GM12878 (cell line): Measurements from ENCODE around the gene ABCG1.

Experiments used
- CREM ChIP-seq: IDR thresholded peaks from 2 replicates; pipeline ENCODE4 v1.6.1; 2014; ENCODE audit warnings: antibody characterized with exemption, low read depth
- EGR1 ChIP-seq, 2 experiments: IDR thresholded peaks; 1 replicate in 1 of 2; 2 replicates in 1 of 2; pipeline ENCODE4 v1.6.1; 2011 to 2012; ENCODE audit warnings: low read depth in 2 of 2, low read length in 2 of 2, borderline replicate concordance in 1 of 2, mild to moderate bottlenecking in 1 of 2, moderate library complexity in 1 of 2
- EP300 ChIP-seq, 2 experiments: fragments of 150-350 bp in 1 of 2; IDR thresholded peaks; 2 replicates each; pipeline ENCODE4 v1.6.1; 2011 to 2012; ENCODE audit warnings: low read depth in 2 of 2, low read length in 2 of 2, borderline replicate concordance in 1 of 2, improper control_type of control experiment in 1 of 2, inconsistent platforms in 1 of 2; ENCODE audit not compliant: control insufficient read depth in 1 of 2
- SMC3 ChIP-seq: IDR thresholded peaks from 2 replicates; pipeline ENCODE4 v1.6.1; 2011; ENCODE audit warnings: low read length, improper control_type of control experiment, borderline replicate concordance
- TF ChIP-seq, protein P1 (sequence below): fragments of 450-650 bp; formaldehyde crosslinking; IDR thresholded peaks from 2 replicates; pipeline ENCODE4 v1.4.0; 2022; ENCODE audit warnings: mild to moderate bottlenecking, moderate library complexity
- TF ChIP-seq, protein P2 (sequence below): fragments of 150-350 bp; IDR thresholded peaks from 2 replicates; pipeline ENCODE4 v1.6.1; 2016; ENCODE audit warnings: low read depth, low read length
- TF ChIP-seq, protein P3 (sequence below), 3 experiments: IDR thresholded peaks in 2 of 3; conservative IDR thresholded peaks in 1 of 3; 2 replicates each; pipeline ENCODE4 v1.5.1; 2011; ENCODE audit warnings: low read depth in 3 of 3, low read length in 3 of 3, mild to moderate bottlenecking in 3 of 3, control low read depth in 2 of 3, moderate library complexity in 2 of 3, inconsistent platforms in 1 of 3, mixed read lengths in 1 of 3; ENCODE audit not compliant: control insufficient read depth in 2 of 3, insufficient read depth in 1 of 3; ENCODE audit errors: extremely low read depth in 1 of 3

GRCh38 chr21:42298657-42299056, 79.7 kb downstream of the ABCG1 start:
- TF ChIP-seq, protein P1, sequence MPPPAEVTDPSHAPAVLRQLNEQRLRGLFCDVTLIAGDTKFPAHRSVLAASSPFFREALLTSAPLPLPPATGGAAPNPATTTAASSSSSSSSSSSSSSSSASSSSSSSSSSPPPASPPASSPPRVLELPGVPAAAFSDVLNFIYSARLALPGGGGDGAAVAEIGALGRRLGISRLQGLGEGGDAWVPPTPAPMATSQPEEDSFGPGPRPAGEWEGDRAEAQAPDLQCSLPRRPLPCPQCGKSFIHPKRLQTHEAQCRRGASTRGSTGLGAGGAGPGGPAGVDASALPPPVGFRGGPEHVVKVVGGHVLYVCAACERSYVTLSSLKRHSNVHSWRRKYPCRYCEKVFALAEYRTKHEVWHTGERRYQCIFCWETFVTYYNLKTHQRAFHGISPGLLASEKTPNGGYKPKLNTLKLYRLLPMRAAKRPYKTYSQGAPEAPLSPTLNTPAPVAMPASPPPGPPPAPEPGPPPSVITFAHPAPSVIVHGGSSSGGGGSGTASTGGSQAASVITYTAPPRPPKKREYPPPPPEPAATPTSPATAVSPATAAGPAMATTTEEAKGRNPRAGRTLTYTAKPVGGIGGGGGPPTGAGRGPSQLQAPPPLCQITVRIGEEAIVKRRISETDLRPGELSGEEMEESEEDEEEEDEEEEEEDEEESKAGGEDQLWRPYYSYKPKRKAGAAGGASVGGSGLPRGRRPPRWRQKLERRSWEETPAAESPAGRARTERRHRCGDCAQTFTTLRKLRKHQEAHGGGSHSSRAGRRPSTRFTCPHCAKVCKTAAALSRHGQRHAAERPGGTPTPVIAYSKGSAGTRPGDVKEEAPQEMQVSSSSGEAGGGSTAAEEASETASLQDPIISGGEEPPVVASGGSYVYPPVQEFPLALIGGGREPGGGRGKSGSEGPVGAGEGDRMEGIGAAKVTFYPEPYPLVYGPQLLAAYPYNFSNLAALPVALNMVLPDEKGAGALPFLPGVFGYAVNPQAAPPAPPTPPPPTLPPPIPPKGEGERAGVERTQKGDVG = no peak
- TF ChIP-seq, protein P2, sequence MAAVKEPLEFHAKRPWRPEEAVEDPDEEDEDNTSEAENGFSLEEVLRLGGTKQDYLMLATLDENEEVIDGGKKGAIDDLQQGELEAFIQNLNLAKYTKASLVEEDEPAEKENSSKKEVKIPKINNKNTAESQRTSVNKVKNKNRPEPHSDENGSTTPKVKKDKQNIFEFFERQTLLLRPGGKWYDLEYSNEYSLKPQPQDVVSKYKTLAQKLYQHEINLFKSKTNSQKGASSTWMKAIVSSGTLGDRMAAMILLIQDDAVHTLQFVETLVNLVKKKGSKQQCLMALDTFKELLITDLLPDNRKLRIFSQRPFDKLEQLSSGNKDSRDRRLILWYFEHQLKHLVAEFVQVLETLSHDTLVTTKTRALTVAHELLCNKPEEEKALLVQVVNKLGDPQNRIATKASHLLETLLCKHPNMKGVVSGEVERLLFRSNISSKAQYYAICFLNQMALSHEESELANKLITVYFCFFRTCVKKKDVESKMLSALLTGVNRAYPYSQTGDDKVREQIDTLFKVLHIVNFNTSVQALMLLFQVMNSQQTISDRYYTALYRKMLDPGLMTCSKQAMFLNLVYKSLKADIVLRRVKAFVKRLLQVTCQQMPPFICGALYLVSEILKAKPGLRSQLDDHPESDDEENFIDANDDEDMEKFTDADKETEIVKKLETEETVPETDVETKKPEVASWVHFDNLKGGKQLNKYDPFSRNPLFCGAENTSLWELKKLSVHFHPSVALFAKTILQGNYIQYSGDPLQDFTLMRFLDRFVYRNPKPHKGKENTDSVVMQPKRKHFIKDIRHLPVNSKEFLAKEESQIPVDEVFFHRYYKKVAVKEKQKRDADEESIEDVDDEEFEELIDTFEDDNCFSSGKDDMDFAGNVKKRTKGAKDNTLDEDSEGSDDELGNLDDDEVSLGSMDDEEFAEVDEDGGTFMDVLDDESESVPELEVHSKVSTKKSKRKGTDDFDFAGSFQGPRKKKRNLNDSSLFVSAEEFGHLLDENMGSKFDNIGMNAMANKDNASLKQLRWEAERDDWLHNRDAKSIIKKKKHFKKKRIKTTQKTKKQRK = no peak
- TF ChIP-seq CREM (no peak), SMC3 (no peak), EGR1 (IDR thresholded peaks at IDR 0.05; ENCODE audit: borderline replicate concordance in 1 of 2, low read depth in 2 of 2, low read length in 2 of 2) (no peak), EP300 (IDR thresholded peaks at IDR 0.05; ENCODE audit: borderline replicate concordance in 1 of 2, control insufficient read depth in 1 of 2, low read depth in 2 of 2, low read length in 2 of 2) (no peak)
- TF ChIP-seq, protein P3, sequence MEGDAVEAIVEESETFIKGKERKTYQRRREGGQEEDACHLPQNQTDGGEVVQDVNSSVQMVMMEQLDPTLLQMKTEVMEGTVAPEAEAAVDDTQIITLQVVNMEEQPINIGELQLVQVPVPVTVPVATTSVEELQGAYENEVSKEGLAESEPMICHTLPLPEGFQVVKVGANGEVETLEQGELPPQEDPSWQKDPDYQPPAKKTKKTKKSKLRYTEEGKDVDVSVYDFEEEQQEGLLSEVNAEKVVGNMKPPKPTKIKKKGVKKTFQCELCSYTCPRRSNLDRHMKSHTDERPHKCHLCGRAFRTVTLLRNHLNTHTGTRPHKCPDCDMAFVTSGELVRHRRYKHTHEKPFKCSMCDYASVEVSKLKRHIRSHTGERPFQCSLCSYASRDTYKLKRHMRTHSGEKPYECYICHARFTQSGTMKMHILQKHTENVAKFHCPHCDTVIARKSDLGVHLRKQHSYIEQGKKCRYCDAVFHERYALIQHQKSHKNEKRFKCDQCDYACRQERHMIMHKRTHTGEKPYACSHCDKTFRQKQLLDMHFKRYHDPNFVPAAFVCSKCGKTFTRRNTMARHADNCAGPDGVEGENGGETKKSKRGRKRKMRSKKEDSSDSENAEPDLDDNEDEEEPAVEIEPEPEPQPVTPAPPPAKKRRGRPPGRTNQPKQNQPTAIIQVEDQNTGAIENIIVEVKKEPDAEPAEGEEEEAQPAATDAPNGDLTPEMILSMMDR (IDR thresholded peaks at IDR 0.05 in 2 of 3, conservative IDR thresholded peaks at IDR 0.05 in 1 of 3; ENCODE audit: control insufficient read depth in 2 of 3, extremely low read depth in 1 of 3, insufficient read depth in 1 of 3, low read depth in 3 of 3, low read length in 3 of 3) = no peak
